NB4 (cell line): ENCODE measurements around the gene MSH2.

ENCODE experiments used
- DNase-seq: peaks from one replicate; pipeline ENCODE4 v3.0.0; 2010; ENCODE audit warnings: low read depth
- H3K4me3 ChIP-seq: one replicate; pipeline ENCODE4 v1.5.1; 2011; ENCODE audit warnings: mild to moderate bottlenecking, low read depth, low read length, moderate library complexity
- MYC ChIP-seq: IDR thresholded peaks from 2 replicates; pipeline ENCODE4 v1.6.1; 2011; ENCODE audit warnings: low read depth, low read length
- POLR2A ChIP-seq: IDR thresholded peaks from 2 replicates; pipeline ENCODE4 v1.6.1; 2011; ENCODE audit warnings: mild to moderate bottlenecking; ENCODE audit not compliant: insufficient read length; ENCODE audit errors: extremely low read depth
- TF ChIP-seq, protein P1 (sequence below): IDR thresholded peaks from 2 replicates; pipeline ENCODE4 v1.6.1; 2011; ENCODE audit warnings: low read depth, low read length
- TF ChIP-seq, protein P2 (sequence below): IDR thresholded peaks from one replicate; pipeline ENCODE4 v1.5.1; 2012; ENCODE audit warnings: low read depth, low read length

Gene MSH2

GRCh38 chr2:47402805-47403608 lies at the start of gene MSH2:
TSS of gene MSH2 (plus strand) at chr2:47403156. CDS start at chr2:47403192, 36 bp downstream.
- H3K4me3 ChIP-seq: peak within 1 kb of the TSS; percentile 96
- peak; percentile 72 for TF ChIP-seq POLR2A
- TF ChIP-seq, protein P1, sequence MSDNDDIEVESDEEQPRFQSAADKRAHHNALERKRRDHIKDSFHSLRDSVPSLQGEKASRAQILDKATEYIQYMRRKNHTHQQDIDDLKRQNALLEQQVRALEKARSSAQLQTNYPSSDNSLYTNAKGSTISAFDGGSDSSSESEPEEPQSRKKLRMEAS: peak; percentile 73
- TF ChIP-seq, protein P2, sequence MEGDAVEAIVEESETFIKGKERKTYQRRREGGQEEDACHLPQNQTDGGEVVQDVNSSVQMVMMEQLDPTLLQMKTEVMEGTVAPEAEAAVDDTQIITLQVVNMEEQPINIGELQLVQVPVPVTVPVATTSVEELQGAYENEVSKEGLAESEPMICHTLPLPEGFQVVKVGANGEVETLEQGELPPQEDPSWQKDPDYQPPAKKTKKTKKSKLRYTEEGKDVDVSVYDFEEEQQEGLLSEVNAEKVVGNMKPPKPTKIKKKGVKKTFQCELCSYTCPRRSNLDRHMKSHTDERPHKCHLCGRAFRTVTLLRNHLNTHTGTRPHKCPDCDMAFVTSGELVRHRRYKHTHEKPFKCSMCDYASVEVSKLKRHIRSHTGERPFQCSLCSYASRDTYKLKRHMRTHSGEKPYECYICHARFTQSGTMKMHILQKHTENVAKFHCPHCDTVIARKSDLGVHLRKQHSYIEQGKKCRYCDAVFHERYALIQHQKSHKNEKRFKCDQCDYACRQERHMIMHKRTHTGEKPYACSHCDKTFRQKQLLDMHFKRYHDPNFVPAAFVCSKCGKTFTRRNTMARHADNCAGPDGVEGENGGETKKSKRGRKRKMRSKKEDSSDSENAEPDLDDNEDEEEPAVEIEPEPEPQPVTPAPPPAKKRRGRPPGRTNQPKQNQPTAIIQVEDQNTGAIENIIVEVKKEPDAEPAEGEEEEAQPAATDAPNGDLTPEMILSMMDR: no peak
- peak; percentile 61 for TF ChIP-seq MYC
- DNase-seq: peak; percentile 98

DNA sequence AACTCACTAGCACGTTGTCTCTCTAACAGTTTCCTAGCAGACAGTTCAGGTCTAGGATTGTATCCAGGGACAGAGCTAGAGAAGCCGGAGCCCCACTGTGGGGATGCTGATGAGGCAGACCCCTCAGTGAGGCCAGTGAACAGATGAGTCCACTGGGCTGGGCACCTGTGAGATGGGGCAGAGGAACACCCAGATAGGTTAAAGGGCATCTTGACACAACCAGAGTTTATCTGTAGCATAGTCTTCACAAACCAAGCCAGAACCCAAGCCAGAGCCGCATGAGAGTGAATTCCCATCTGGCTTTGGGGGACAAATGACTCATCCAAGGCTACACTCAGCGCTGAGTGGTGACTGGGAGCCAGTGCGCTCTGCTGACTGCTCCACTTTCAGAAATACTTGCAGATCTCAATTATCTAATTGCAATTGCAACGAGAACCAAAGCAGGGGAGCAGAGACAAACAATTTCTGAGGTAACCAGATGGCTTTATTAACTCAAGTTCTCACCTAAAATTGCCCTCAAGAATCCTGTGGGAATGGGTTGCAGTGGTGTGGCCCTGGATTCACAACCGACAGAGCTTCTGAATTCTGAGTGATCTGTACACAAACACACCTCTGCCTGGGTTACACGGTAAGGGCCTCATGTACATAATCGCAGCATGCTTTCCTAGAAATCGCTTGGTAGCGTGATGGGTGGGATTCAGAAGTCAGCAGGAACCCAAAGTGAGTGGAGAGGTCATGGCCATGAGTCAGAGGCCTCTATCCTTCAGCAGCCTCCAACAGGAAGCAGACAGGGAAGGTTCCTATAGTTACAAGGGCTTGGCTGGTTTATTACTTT lies 48.7 kb upstream of the MSH2 start:
- DNase-seq: peak; percentile 33
- TF ChIP-seq, protein P1: no peak
- TF ChIP-seq, protein P2: no peak
- no peak for TF ChIP-seq POLR2A
- no peak for TF ChIP-seq MYC
- H3K4me3 ChIP-seq: no peak overlapping the region

GRCh38 chr2:47354848-47355204 lies 48.1 kb upstream of the MSH2 start:
- no peak for DNase-seq
- H3K4me3 ChIP-seq: no peak overlapping the region

DNA sequence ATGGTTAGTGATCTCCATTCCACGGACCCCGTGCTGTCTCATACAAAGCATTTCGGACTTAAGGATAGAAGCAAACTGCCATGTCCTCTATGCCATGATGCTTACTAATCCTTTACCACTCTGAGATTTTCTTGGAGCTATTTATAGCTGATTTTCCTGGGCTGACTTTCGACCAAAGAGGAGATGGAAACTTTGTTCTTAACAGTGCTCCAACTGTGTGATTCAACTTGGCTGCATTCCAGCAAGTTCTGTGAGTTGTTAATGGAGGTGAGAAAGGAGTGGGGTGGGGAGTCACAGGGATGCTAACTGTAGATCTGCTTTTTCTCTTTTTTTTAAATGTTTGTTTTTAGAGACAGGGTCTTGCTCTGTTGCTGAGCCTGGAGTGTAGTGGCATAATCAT lies 45.5 kb upstream of the MSH2 start:
- TF ChIP-seq, protein P1: no peak
- TF ChIP-seq, protein P2: no peak
- TF ChIP-seq MYC: no peak
- no peak for TF ChIP-seq POLR2A
- no peak for DNase-seq
- H3K4me3 ChIP-seq: no peak overlapping the region

More at GRCh38 chr2:47354848-47355204, 48.1 kb upstream of the MSH2 start:
- TF ChIP-seq, protein P2: no peak
- TF ChIP-seq MYC: no peak
- TF ChIP-seq, protein P1: no peak
- TF ChIP-seq POLR2A: no peak

GRCh38 chr2:47359375-47359868 lies 43.5 kb upstream of the MSH2 start:
- no peak overlapping the region for H3K4me3 ChIP-seq
- no peak for TF ChIP-seq POLR2A
- TF ChIP-seq MYC: no peak
- TF ChIP-seq, protein P2: no peak
- TF ChIP-seq, protein P1: no peak
- no peak for DNase-seq
